Measurements from ENCODE around the gene TRIM14.

DNA sequence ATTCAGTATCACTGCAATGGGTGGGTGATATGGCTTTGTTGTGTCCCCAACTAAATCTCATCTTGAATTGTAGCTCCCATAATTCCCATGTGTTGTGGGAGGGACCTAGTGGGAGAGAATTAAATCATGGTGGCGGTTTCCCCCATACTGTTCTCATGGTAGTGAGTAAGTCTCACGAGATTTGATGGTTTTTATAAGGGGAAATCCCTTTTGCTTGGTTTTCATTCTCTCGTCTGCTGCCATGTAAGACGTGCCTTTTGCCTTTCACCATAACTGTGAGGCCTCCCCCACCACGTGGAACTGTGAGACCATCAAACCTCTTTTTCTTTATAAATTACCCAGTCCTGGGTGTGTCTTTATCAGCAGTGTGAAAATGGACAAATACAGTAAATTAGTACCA, 72.0 kb downstream of the TRIM14 start:
- TF ChIP-seq FOS (IDR thresholded peaks at IDR 0.05; ENCODE audit: low read depth, low read length) (no peak), CTCF (conservative IDR thresholded peaks at IDR 0.05; ENCODE audit: low read depth, low read length) (no peak), RFX5 (IDR thresholded peaks at IDR 0.05; ENCODE audit: low read depth, low read length) (no peak), RAD21 (IDR thresholded peaks at IDR 0.05; ENCODE audit: low read length) (no peak), POLR2A (IDR thresholded peaks at IDR 0.05; ENCODE audit: low read depth, low read length) (no peak), MAZ (IDR thresholded peaks at IDR 0.05; ENCODE audit: borderline replicate concordance, low read depth, low read length) (no peak), SMC3 (IDR thresholded peaks at IDR 0.05; ENCODE audit: low read depth, low read length) (no peak)
- TF ChIP-seq, protein P1, sequence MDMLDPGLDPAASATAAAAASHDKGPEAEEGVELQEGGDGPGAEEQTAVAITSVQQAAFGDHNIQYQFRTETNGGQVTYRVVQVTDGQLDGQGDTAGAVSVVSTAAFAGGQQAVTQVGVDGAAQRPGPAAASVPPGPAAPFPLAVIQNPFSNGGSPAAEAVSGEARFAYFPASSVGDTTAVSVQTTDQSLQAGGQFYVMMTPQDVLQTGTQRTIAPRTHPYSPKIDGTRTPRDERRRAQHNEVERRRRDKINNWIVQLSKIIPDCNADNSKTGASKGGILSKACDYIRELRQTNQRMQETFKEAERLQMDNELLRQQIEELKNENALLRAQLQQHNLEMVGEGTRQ (IDR thresholded peaks at IDR 0.05; ENCODE audit: low read depth, low read length): no peak

Measured in IMR-90 (cell line).